MM.1S (cell line): ENCODE results near the gene PAGR1.

Source experiments
- CTCF ChIP-seq: fragments of 300-600 bp; sonication (generic); IDR thresholded peaks from 2 replicates; pipeline ENCODE4 v1.5.1; 2016; ENCODE audit warnings: antibody characterized with exemption, low read length, mixed read lengths
- EZH2 ChIP-seq: fragments of 300-600 bp; sonication (generic); optimal IDR thresholded peaks from 2 replicates; pipeline ENCODE3; 2017; ENCODE audit warnings: low read depth, mild to moderate bottlenecking, antibody characterized with exemption, low read length, mixed read lengths

GRCh38 chr16:29805232-29806098, 10.5 kb upstream of the PAGR1 start:
- TF ChIP-seq CTCF: no peak
- no peak for TF ChIP-seq EZH2
